ENCODE results near the gene WDTC1.
A peak's percentile ranks its signal among the peaks of the same experiment; 100 is the strongest.

Gene WDTC1

GRCh38 chr1:27350663-27351540 is 116.5 kb downstream of the WDTC1 start:
- Histone ChIP-seq H3K36me3 (ENCODE audit: control insufficient read depth in 2 of 2, insufficient read depth in 2 of 2, low read length in 2 of 2) (peaks cover 9 to 10% of the 10 kb centered on the region in 2 donors), H3K4me3 (ENCODE audit: low read length in 2 of 2) (peak overlapping the region; percentile 12 to 13), H3K27ac (ENCODE audit: low read depth in 2 of 2, low read length in 2 of 2) (no peak overlapping the region), H3K9me3 (ENCODE audit: control insufficient read depth in 2 of 2, low read length in 2 of 2) (no peaks in the 10 kb centered on the region), H3K9ac (ENCODE audit: low read depth in 1 of 2, low read length in 2 of 2) (no peak overlapping the region), H3K4me1 (ENCODE audit: control insufficient read depth in 2 of 2, insufficient read depth in 2 of 2, low read length in 2 of 2) (peaks cover 17 to 22% of the 10 kb centered on the region in 2 donors), H3K27me3 (ENCODE audit: control insufficient read depth in 2 of 2, insufficient read depth in 2 of 2, low read length in 2 of 2) (no peaks in the 10 kb centered on the region)

GRCh38 chr1:27351541-27352107 is 117.2 kb downstream of the WDTC1 start:
- H3K9ac ChIP-seq (ENCODE audit: low read depth in 1 of 2, low read length in 2 of 2) = no peak overlapping the region
- H3K9me3 ChIP-seq (ENCODE audit: control insufficient read depth in 2 of 2, low read length in 2 of 2) = no peaks in the 10 kb centered on the region
- no peaks in the 10 kb centered on the region for H3K27me3 ChIP-seq (ENCODE audit: control insufficient read depth in 2 of 2, insufficient read depth in 2 of 2, low read length in 2 of 2)
- peaks cover 21 to 24% of the 10 kb centered on the region in 2 donors for H3K4me1 ChIP-seq (ENCODE audit: control insufficient read depth in 2 of 2, insufficient read depth in 2 of 2, low read length in 2 of 2)
- peaks cover 10% of the 10 kb centered on the region in 2 donors for H3K36me3 ChIP-seq (ENCODE audit: control insufficient read depth in 2 of 2, insufficient read depth in 2 of 2, low read length in 2 of 2)
- no peak overlapping the region for H3K27ac ChIP-seq (ENCODE audit: low read depth in 2 of 2, low read length in 2 of 2)
- peak overlapping the region in 1 of 2 donors; percentile 12 for H3K4me3 ChIP-seq (ENCODE audit: low read length in 2 of 2)

- H3K27me3 ChIP-seq (ENCODE audit: control insufficient read depth in 2 of 2, insufficient read depth in 2 of 2, low read length in 2 of 2) = no peaks in the 10 kb centered on the region
- no peak overlapping the region for H3K4me3 ChIP-seq (ENCODE audit: low read length in 2 of 2)
- H3K9me3 ChIP-seq (ENCODE audit: control insufficient read depth in 2 of 2, low read length in 2 of 2) = no peaks in the 10 kb centered on the region
- H3K9ac ChIP-seq (ENCODE audit: low read depth in 1 of 2, low read length in 2 of 2) = no peak overlapping the region
- peaks cover 32 to 33% of the 10 kb centered on the region in 2 donors for H3K4me1 ChIP-seq (ENCODE audit: control insufficient read depth in 2 of 2, insufficient read depth in 2 of 2, low read length in 2 of 2)
- no peak overlapping the region for H3K27ac ChIP-seq (ENCODE audit: low read depth in 2 of 2, low read length in 2 of 2)
- peaks cover 10 to 12% of the 10 kb centered on the region in 2 donors for H3K36me3 ChIP-seq (ENCODE audit: control insufficient read depth in 2 of 2, insufficient read depth in 2 of 2, low read length in 2 of 2)
Observed at GRCh38 chr1:27353166-27353565, 118.7 kb downstream of the WDTC1 start.

GRCh38 chr1:27353629-27354028 is 119.2 kb downstream of the WDTC1 start:
- Histone ChIP-seq H3K27ac (ENCODE audit: low read depth in 2 of 2, low read length in 2 of 2) (no peak overlapping the region), H3K36me3 (ENCODE audit: control insufficient read depth in 2 of 2, insufficient read depth in 2 of 2, low read length in 2 of 2) (peaks cover 10 to 14% of the 10 kb centered on the region in 2 donors), H3K4me1 (ENCODE audit: control insufficient read depth in 2 of 2, insufficient read depth in 2 of 2, low read length in 2 of 2) (peaks cover 32 to 33% of the 10 kb centered on the region in 2 donors), H3K9ac (ENCODE audit: low read depth in 1 of 2, low read length in 2 of 2) (no peak overlapping the region), H3K4me3 (ENCODE audit: low read length in 2 of 2) (no peak overlapping the region), H3K27me3 (ENCODE audit: control insufficient read depth in 2 of 2, insufficient read depth in 2 of 2, low read length in 2 of 2) (no peaks in the 10 kb centered on the region), H3K9me3 (ENCODE audit: control insufficient read depth in 2 of 2, low read length in 2 of 2) (no peaks in the 10 kb centered on the region)

- Histone ChIP-seq H3K27me3 (ENCODE audit: control insufficient read depth in 2 of 2, insufficient read depth in 2 of 2, low read length in 2 of 2) (no peaks in the 10 kb centered on the region), H3K9me3 (ENCODE audit: control insufficient read depth in 2 of 2, low read length in 2 of 2) (no peaks in the 10 kb centered on the region), H3K36me3 (ENCODE audit: control insufficient read depth in 2 of 2, insufficient read depth in 2 of 2, low read length in 2 of 2) (peaks cover 12 to 21% of the 10 kb centered on the region in 2 donors), H3K9ac (ENCODE audit: low read depth in 1 of 2, low read length in 2 of 2) (no peak overlapping the region), H3K4me1 (ENCODE audit: control insufficient read depth in 2 of 2, insufficient read depth in 2 of 2, low read length in 2 of 2) (peaks cover 24% of the 10 kb centered on the region in 2 donors), H3K27ac (ENCODE audit: low read depth in 2 of 2, low read length in 2 of 2) (no peak overlapping the region), H3K4me3 (ENCODE audit: low read length in 2 of 2) (no peak overlapping the region)
Observed at GRCh38 chr1:27355683-27356082, 121.3 kb downstream of the WDTC1 start.

- peak overlapping the region in 1 of 2 donors; percentile 13 for H3K4me3 ChIP-seq (ENCODE audit: low read length in 2 of 2)
- H3K4me1 ChIP-seq (ENCODE audit: control insufficient read depth in 2 of 2, insufficient read depth in 2 of 2, low read length in 2 of 2) = peaks cover 18 to 21% of the 10 kb centered on the region in 2 donors
- H3K36me3 ChIP-seq (ENCODE audit: control insufficient read depth in 2 of 2, insufficient read depth in 2 of 2, low read length in 2 of 2) = peaks cover 12 to 21% of the 10 kb centered on the region in 2 donors
- no peak overlapping the region for H3K9ac ChIP-seq (ENCODE audit: low read depth in 1 of 2, low read length in 2 of 2)
- no peaks in the 10 kb centered on the region for H3K27me3 ChIP-seq (ENCODE audit: control insufficient read depth in 2 of 2, insufficient read depth in 2 of 2, low read length in 2 of 2)
- no peaks in the 10 kb centered on the region for H3K9me3 ChIP-seq (ENCODE audit: control insufficient read depth in 2 of 2, low read length in 2 of 2)
- no peak overlapping the region for H3K27ac ChIP-seq (ENCODE audit: low read depth in 2 of 2, low read length in 2 of 2)
Observed at GRCh38 chr1:27356277-27356618, 121.8 kb downstream of the WDTC1 start.

- Histone ChIP-seq H3K9me3 (ENCODE audit: control insufficient read depth in 2 of 2, low read length in 2 of 2) (no peaks in the 10 kb centered on the region), H3K27me3 (ENCODE audit: control insufficient read depth in 2 of 2, insufficient read depth in 2 of 2, low read length in 2 of 2) (no peaks in the 10 kb centered on the region), H3K4me3 (ENCODE audit: low read length in 2 of 2) (peak overlapping the region; percentile 47 to 69), H3K4me1 (ENCODE audit: control insufficient read depth in 2 of 2, insufficient read depth in 2 of 2, low read length in 2 of 2) (peaks cover 13 to 18% of the 10 kb centered on the region in 2 donors), H3K36me3 (ENCODE audit: control insufficient read depth in 2 of 2, insufficient read depth in 2 of 2, low read length in 2 of 2) (peaks cover 12 to 21% of the 10 kb centered on the region in 2 donors), H3K9ac (ENCODE audit: low read depth in 1 of 2, low read length in 2 of 2) (peak overlapping the region; percentile 66 to 74), H3K27ac (ENCODE audit: low read depth in 2 of 2, low read length in 2 of 2) (peak overlapping the region; percentile 68 to 69)
Observed at GRCh38 chr1:27356619-27357280, 122.3 kb downstream of the WDTC1 start.

- Histone ChIP-seq H3K27me3 (ENCODE audit: control insufficient read depth in 2 of 2, insufficient read depth in 2 of 2, low read length in 2 of 2) (no peaks in the 10 kb centered on the region), H3K4me1 (ENCODE audit: control insufficient read depth in 2 of 2, insufficient read depth in 2 of 2, low read length in 2 of 2) (peaks cover 13 to 18% of the 10 kb centered on the region in 2 donors), H3K36me3 (ENCODE audit: control insufficient read depth in 2 of 2, insufficient read depth in 2 of 2, low read length in 2 of 2) (peaks cover 12 to 21% of the 10 kb centered on the region in 2 donors), H3K27ac (ENCODE audit: low read depth in 2 of 2, low read length in 2 of 2) (peak overlapping the region; percentile 68 to 69), H3K4me3 (ENCODE audit: low read length in 2 of 2) (peak overlapping the region; percentile 47 to 69), H3K9ac (ENCODE audit: low read depth in 1 of 2, low read length in 2 of 2) (peak overlapping the region; percentile 66 to 74), H3K9me3 (ENCODE audit: control insufficient read depth in 2 of 2, low read length in 2 of 2) (no peaks in the 10 kb centered on the region)
Observed at GRCh38 chr1:27357281-27358037, 123.0 kb downstream of the WDTC1 start.
